Stimulated activated CD4-positive, alpha-beta T cell treated with anti-CD3 and anti-CD28 coated beads, Interleukin-4, amount 100 ng/mL, for 24 hours (primary cell): ENCODE measurements around the gene SOCS1.

Experiments used
- DNase-seq: peaks from one replicate; pipeline ENCODE4 v3.0.0-alpha.2; 2020

Gene SOCS1

DNA sequence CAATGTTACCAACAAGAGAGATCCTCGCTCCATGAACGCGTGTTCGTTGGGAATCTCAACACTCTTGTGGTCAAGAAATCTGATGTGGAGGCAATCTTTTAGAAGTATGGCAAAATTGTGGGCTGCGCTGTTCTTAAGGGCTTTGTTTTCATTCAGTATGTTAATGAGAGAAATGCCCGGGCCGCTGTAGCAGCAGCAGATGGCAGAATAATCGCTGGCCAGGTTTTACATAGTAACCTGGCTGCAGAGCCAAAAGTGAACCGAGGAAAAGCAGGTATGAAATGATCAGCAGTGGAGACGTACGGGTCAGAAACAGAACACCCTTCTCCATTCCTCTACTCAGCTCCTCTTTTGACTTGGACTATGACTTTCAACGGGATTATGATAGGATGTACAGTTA lies 13.3 kb downstream of the SOCS1 start:
- DNase-seq: no peak

DNA sequence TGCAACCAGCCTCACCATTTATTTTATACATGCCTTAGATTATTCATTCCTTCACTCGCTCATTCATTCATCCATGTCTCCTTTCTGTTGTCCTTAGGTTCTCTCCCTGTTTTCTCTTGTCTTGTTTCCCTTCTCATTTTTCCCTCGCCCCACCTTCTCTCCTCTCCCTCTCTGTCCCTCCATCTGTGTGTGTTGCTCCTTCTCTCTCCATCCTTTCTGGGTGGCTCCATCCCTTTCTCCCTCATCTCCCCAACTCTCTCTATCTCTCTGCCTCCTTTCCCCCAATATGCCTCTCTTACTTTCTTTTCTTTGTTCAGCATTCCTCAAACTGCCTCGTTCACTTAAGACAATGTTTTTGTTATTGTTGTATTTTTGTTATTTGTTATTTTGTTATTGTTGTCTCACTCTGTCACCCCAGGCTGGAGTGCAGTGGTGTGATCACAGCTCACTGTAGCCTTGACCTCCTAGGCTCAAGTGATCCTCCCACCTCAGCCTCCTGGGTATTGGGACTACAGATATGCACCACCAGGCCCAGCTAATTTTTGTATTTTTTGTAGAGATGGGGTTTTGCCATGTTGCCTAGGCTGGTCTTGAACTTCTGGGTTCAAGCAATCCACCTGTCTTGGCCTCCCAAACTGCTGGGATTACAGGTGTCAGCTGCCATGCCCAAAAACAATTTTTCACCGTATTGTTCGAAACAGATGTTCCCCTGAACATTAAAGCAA lies 14.4 kb downstream of the SOCS1 start:
- DNase-seq: no peak

GRCh38 chr16:11240636-11241473 lies 15.1 kb downstream of the SOCS1 start:
- DNase-seq: no peak

DNA sequence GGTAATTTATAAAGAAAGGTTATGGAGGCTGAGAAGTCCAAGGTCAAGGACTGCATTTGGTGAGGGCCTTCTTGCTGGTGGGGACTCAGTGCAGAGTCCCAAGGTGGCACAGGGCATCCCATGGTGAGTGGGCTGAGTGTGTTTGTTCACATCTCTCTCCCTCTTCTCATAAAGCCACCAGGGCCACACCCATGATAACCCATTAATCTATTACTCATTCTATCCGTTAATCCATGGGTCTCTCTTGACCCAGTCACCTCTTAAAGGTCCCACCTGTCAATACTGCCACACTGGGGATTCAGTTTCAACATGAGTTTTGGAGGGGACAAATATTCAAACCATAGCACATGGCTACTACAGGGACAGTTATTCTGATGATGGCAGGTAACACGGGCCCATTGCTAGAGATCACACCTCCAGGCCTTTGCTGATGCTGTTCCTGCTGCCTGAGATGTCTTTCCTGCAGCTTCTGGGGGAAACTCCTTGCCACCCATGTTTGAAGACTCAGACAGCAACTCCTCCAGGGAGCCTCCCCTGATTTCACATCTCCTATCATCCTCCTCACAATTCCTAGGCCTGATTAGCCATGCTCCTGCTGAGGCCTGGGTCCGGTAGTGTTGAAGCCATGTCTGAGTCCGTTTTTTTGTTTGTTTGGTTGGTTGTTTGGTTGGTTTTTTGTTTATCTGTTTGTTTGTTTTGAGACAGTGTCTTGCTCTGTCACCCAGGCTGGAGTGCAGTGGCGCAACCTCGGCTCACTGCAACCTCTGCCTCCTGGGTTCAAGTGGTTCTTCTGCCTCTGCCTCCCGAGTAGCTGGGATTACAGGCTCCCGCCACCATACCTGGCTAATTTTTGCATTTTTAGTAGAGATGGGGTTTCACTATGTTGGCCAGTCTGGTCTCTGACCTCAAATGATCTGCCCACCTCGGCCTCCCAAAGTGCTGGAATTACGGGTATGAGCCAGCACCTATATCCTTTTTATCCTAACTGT lies 16.1 kb downstream of the SOCS1 start:
- no peak for DNase-seq

DNA sequence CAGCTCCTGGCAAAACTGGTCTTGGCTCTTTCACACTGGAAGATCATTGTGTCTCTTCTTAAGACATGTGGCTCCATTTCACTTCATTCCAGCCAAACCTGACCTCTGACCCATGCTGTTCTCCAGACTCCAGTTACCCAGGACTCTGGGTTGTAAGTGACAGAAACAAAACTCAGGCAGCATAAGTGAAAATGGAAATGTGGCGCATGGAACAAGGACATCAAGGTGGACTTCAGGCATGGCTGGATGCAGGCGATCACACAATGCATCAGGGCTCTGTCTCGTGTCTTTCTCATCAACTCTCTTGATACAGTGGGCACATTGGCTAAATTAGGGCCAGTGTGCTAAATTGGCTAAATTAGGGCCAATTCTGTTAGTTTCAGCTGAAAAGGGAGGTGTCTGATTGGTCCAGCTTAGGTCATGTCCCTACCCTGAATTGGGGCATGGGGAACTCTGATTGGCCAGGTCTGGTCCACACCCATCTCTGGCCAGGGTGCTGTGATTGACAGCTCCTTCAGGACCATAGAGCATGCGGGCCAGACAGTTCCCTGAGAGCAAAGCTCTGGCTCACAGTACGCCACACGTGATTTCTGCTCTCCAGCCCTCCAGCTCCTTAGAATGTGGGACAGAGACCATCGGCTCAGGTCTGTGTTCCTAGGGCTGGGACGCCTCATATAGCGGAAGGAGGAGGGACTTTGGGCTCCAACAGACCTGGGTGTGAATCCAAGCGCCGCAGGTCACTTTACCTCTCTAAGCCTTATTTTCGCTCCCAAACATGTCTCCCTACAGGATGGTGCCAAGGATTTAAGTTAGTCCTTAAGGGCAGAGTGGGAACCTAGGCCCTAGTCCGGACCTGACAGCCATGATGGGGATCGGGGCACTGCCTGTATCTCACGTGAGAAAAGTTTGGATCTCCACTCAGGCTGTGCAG lies 17.5 kb downstream of the SOCS1 start:
- no peak for DNase-seq

DNA sequence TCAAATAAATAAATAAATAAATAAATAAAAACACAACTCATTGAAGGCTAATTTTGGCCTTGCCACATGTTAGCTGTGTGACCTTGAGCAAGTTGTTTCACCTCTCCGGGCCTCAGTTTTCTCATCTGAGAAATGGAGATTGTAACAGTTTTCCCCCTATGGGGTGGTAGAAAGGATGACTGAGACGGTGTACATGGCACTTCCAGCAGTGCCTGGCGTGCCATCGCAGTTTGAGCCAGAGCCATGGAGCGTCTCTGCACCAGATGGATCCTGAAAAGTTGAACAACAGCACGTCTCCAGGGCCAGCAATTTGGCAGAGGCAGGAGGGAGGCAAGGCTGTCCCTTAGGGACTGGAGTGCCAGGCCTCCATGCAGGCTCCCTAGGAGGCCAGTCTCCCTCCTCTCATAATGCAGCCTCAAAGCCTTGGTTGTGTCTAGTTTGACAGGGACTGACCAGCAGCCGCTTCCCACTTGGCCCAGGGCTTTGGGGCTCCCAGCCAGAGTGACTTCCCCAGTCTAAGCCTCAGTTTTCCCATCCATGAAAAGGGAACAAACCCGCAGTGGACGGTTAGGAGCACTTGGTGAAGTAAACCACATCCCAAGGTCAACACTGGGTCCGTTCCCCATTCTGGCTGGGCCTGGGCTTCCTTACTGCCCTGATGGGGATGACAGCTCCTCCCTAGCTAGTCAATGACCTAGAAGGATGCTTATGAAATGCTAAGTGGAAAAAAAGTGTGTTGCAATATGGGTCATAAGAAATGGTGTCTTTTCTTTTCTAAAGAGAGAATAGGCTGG lies 19.3 kb downstream of the SOCS1 start:
- DNase-seq: no peak

- DNase-seq: no peak
Measured at GRCh38 chr16:11235703-11235991, 20.4 kb downstream of the SOCS1 start.

DNA sequence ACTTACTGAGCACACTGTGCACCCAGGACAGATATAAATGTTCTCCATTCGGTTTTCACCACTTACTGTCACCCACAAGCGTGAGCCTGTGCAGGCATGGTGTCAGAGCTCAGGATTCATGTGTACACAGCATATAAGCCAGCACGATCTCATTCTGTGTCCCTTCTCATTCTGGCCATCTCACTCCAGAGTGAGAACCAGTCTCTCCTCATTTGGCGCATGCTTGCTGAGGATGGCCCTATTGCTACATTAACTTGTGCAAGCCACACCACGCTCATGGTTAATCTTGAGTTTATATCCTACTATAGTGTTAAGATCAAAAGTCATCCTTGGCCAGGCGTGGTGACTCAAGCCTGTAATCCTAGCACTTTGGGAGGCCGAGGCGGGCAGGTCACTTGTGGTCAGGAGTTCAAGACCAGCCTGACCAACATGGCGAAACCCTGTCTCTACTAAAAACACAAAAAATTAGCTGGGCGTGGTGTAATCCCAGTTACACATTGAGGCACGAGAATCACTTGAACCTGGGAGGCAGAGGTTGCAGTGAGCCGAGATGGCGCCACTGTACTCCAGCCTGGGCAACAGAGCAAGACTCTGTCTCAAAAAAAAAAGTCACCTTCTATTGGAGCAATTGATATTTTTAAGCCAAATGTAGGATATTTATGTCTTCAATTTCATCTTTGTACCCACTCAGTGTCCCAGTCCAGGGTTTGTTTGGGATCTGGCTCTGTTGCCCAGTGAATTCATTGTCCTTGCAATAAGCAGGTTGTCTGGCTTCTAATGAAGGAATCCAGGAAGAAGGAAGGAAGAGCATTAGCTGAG lies 20.9 kb downstream of the SOCS1 start:
- DNase-seq: no peak

- peak; percentile 84 for DNase-seq
Measured at GRCh38 chr16:11233727-11234376, 22.2 kb downstream of the SOCS1 start.

DNA sequence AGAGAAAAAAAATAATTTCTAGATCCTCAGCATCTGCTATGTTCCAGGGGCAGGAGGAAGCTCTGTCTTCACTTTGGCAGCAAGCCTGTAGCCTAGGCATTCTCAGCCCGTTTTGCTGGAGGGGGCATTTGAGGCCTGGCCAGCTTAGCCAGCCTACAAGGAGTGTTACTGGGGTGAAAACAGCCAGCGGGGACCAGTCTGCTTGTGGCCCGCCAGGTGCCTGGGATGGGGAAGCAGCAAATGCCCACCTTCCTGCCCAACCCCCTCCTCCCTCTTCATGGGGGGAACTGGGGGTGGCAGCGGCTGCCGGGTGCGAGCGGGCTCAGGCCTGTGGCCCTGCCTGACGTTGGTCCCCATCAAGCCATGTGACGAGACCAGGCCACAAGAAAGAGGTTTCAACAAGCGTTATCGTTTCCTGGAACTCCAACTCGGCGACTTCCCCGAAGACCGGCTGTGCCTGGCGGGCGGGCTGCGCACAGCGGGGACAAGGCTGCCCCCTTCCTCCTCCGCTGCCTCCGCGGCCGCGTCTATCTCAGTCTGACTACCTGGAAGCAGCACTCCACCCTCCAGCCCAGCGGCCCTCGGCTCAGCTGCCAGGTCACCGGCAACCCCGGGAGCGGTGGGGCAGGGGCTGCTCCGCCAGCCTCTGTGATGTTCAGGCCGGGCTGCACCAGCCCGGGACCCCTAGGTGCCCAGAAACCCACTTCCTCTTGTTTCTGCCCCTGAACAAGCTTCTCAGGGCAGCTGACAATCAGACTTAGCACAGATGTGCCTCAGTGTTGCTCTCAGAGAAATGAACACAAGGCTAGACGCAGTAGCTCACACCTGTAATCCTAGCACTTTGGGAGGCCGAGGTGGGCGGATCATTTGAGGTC lies 22.9 kb downstream of the SOCS1 start:
- DNase-seq: peak; percentile 89

DNA sequence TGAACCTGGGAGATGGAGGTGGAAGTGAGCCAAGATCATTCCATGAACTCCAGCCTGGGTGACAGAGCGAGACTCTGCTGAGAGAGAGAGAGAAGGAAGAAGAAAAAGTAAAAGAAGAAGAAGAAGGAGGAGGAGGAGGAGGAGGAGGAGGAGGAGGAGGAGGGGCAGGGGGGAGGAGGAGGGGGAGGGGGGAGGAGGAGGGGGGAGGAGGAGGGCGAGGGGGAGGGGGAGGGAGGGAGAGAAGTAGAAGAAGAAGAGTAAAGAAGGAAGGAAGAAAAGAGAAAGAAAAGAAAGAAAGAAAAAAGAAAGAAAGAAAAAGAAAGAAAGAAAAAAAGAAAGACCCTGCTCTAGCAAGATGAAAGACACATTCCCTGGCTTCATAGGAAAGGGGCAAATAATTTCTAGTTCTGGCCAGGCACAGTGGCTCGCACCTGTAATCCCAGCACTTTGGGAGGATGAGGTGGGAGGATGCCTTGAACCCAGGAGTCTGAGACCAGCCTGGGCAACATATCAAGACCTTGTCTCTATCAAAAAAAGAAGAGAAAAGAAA lies 23.6 kb downstream of the SOCS1 start:
- no peak for DNase-seq

- no peak for DNase-seq
Measured at GRCh38 chr16:11231367-11231970, 24.5 kb downstream of the SOCS1 start.

GRCh38 chr16:11229906-11230305 lies 26.1 kb downstream of the SOCS1 start:
- DNase-seq: no peak

- DNase-seq: no peak
Measured at GRCh38 chr16:11229432-11229831, 26.6 kb downstream of the SOCS1 start.

GRCh38 chr16:11225677-11226549 lies 30.1 kb downstream of the SOCS1 start:
- no peak for DNase-seq

DNA sequence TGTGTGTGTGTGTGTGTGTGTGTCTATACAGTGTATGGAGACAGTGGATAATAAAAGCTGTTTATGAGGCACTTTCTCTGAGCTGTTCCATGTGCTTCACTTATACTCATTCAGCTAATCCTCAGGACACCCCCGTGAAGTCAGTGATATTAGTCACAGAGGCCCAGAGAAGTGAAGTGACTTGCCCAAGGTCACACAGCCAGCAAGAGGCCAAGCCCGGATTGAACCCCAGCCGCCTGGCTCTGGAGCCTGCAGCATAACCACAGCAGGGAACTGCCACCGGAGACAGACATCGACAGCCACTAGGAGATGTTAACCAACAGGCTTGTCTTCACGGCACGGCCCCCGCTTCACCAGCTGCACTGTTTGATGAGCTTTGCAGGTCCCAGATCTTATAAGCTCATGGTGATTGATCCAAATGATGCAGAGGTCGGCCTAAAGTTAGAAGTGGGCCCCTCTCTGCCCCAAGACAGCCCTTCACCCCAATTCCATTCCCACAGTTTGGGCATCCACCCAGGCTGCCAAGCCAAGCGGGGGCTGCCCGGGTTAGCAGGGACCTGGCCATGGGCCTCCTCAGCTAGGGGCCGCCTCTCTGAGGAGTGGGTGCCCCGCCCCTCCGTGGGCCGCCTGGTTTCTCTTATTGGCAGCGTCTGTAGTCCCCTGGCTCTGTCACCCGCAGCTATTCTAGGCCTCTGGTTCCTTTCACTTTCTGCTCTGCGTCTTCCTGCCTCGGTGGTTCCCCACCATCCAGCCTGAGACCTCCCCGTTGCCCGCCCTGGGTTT lies 30.9 kb downstream of the SOCS1 start:
- DNase-seq: peak; percentile 86
